Measurements from ENCODE around the gene PDZK1.
"Not testable (repeated sequence)": the region's sequence is repeated elsewhere in the genome, so short reads cannot be mapped to it uniquely, and the experiment has no call there.

The PDZK1 gene

GRCh38 chr1:145707183-145707867 is at the start of gene PDZK1:
Gene PDZK1 (minus strand): TSS chr1:145707368. CDS start chr1:145688021, 19,347 bp downstream.
- DNase-seq (ENCODE audit: low read depth) = no peak

DNA sequence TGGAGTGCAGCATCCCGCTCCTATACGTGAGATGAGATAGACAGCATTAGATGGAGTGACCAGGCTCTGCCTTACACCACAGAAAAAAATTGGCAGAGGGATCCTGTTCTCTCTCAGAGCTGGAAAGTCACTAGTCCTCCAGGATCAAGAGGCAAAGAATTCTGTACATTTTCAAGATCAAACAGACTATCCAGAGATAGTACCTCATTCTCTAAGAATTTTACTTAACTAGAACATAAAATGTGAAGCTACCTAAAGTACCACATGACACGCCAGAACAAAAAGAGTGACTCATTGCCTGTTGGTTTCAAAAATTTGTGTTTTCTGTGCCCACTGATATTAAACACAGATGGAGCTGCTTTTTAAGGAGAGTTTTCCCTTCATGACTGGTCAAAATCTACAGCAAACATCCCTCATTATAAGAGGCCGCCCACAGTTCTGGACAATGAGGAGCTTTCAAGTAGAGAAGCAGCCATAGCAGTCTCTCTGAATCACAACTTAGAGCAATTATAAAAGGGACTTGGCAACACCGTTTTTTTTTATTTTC is 44.4 kb upstream of the PDZK1 start:
- DNase-seq (ENCODE audit: low read depth) = no peak

DNA sequence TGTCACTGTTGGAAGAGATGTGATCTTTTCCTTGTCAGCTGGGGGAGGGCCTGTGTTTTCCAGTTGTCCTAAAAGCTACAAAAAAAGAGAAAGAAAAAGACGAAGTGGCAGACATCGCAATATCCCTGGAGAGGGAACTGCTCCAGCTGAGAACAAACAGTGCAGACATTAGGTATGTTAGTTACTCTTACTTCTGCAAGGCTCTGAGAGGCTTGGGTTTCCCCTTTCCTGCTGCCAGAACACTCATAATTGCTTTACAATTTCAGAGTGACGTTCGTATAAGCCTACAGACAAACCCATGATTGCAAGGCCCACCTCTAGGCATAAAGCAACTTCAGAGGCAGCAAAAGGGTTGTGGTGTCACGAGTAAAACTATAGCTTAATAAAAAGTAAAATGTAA is 43.3 kb upstream of the PDZK1 start:
- no peak for DNase-seq (ENCODE audit: low read depth)

DNA sequence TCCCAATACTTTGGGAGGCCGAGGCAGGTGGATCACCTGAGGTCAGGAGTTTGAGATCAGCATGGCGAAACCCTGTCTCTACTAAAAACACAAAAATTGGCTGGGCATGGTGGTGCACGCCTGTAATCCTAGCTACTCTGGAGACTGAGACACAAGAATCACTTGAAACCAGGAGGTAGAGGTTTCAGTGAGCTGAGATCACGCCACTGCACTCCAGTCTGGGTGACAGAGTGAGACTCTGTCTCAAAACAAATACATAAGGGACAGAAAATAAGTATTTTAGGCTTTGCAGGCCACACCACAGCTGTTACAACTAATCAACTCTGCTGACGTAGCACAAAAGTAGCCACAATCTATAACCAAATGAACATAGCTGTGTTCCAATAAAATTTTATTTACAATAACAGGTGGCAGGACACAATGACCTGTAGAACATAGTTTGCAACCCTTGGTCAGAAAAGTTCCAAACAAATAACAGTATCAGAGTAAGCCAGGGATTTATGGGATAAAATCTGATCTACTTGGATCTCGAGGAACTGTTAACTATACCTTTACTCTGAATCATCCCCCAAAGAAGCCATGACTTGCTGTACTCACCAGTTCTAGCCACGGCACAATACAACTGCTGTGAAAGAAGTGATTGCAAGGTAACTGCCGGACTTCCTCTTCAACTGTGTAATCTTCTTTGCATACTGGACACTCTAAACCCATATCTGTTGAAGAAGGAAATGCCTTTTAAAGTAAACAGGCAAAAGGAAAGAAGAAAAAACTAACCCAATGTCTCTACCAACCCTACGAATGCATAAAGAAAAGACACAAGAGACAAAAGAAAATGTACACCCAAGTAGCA is 40.5 kb upstream of the PDZK1 start:
- no peak for DNase-seq (ENCODE audit: low read depth)

DNA sequence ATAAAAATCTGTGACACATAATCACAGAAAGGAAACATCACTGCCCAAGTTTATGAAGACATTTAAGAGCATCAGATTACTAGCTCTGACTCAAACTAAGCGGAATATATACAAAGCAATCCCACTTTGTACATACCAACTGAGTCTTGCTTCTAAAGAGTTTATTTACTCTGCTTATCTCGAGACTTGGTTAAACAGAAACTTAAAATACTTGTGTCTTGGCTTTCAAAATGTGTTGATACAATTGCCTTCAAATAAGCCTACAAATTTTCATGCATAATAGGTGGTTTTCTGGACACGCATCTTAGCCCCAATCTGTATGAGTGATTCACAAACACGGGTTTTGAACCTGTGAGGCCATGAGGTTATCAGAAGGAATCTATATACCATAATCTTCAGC is 33.1 kb upstream of the PDZK1 start:
- no peak for DNase-seq (ENCODE audit: low read depth)

- DNase-seq (ENCODE audit: low read depth) = no peak
Observed at GRCh38 chr1:145736191-145736590, 29.0 kb upstream of the PDZK1 start.

- DNase-seq (ENCODE audit: low read depth) = no peak
Observed at GRCh38 chr1:145730900-145731299, 23.7 kb upstream of the PDZK1 start.

DNA sequence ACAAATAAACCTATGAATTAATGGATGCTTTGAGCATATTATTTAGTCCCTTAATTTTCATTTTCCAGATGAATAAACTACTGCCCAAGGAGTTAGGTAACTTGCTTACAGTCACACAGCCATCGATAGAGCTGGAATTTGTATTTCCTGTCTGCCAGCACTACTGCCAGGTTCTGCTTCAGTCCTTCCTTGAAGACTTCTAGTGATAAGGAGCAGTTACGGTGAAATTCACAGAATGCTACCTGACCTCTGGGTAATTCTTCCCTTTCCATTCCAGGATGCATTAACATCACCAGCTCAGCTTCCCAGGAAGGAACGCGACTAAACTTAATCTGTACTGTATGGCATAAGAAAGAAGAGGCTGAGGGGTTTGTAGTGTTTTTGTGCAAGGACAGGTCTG is 23.3 kb upstream of the PDZK1 start:
- DNase-seq (ENCODE audit: low read depth) = no peak

- DNase-seq (ENCODE audit: low read depth) = no peak
Observed at GRCh38 chr1:145729666-145730436, 22.7 kb upstream of the PDZK1 start.

DNA sequence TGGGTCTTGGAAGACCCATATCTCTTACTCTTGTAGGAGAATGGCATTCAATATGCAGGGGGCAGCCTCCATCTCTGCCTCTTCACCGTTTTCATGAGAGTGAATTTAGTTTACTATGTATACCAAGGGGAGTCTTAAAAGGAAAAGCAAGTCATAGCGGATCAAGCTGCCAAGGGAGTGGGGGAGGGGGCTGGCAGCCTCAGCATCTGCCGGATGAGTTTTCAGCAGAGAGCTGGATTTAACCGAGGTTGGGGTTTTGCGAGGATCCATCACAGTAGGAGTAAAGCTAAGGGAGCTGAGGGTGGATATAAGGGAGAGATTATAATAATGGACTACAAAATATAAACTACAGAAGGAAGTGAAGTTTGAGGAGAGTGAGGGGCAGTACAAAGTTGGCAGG is 22.0 kb upstream of the PDZK1 start:
- no peak for DNase-seq (ENCODE audit: low read depth)

- DNase-seq (ENCODE audit: low read depth) = not testable (repeated sequence)
Observed at GRCh38 chr1:145726193-145726592, 19.0 kb upstream of the PDZK1 start.

GRCh38 chr1:145720878-145721671 is 13.9 kb upstream of the PDZK1 start:
- peak; percentile 36 for DNase-seq (ENCODE audit: low read depth)

DNA sequence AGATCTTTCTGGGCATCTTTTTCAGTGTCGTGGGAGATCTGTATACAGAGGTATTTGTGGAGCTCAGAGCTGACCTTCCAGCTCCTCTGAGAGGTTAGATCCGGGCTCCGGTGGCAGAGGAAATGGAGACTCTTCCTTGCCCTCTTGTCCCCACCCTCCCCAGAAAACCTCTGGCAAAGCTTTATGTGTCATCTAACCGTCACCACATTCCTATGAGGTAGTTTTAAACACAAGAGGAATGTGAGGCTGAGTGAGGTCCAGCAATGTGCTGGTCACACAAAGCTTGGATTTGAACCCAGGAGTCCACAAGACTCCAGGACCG is 13.3 kb upstream of the PDZK1 start:
- no peak for DNase-seq (ENCODE audit: low read depth)

- no peak for DNase-seq (ENCODE audit: low read depth)
Observed at GRCh38 chr1:145719230-145720079, 12.3 kb upstream of the PDZK1 start, which contains the start of gene CD160. Gene CD160 (plus strand): TSS chr1:145719499. CDS start chr1:145728328, 8,829 bp downstream.

GRCh38 chr1:145718465-145718864 is 11.3 kb upstream of the PDZK1 start:
- not testable (repeated sequence) for DNase-seq (ENCODE audit: low read depth)

DNA sequence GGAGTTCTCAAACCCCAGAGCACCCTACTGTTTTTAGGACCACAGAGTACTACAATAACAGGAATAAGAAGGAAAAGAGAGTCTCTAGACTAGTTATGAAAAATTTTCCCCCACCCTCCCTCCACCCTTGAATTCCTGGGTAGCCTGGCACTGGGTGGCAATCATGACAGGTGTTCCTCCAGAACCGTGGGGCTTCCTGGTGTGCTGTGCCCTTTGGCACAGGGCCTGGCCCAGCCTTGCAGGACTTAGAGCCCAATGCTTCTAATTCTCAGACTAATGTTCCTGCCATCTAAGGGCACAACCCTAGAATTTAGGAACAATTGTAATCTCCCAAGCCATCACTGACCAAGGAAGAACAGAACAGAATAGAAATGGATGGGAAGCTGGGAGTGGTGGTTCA is 10.7 kb upstream of the PDZK1 start:
- DNase-seq (ENCODE audit: low read depth) = no peak

DNA sequence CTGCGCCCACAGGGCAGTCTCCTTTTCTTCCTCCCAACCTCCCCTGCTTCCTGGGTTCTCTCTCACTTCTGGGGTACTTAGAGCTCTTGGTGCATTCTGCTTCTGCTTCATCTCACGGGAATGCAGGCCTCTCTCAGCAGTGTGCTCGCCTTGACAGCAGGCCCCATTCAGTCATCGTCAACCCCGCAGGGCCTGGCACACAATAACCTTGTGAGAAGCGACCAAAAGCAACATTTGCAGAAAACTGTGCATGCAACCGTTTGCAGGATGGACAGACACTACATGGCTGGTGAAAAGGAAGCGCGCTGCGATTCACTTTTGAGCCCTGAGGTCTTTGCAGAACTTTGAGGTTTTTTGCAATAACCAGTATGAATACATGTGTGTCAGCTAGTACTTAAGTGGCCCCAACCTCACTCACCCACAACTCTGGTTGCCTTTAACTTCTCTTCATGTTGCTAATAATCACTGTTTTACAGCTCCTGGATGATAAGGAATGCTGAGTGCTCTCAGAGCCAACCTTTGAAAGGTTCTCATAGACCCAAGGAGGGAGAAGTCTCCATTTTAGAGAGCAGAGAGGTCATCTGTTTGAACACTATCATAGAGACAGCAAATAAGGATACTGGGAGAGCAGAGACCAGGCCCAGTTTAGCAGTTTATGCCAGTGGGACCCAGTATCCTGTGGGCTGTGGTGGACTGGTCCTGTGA is 9.6 kb upstream of the PDZK1 start:
- no peak for DNase-seq (ENCODE audit: low read depth)

GRCh38 chr1:145714524-145715111 is 7.5 kb upstream of the PDZK1 start:
- no peak for DNase-seq (ENCODE audit: low read depth)

DNA sequence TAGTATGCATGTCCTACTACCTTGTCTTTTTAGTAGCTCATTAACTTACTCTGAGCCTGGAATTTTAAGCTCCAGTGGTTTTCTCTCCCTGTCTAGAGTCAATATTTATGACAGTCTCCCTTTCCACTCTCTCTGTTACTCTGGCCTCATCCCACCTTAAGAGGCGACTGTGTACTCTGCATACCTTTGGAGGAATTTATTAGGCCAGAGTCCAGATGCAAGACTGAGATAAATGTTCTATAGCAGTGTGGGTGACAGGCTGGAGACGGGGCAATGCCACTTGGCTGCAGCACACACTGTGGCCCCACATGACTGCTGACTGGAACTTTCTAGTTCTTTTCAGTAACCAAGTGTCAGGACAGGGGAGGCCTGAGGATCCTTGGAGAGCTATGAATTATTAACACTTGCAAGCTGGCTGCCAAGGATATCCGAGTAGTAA is 4.1 kb upstream of the PDZK1 start:
- DNase-seq (ENCODE audit: low read depth) = no peak
